Measurements from ENCODE around the gene OR9A2. TPM values are rescaled to one million over a fixed set of nuclear protein-coding genes. Genes with fewer than 3 reads are reported as not detected.

Gene OR9A2
- polyA plus RNA-seq (2011; rRNA removed) (not detected in 2 replicates), polyA minus RNA-seq (2011; rRNA and poly(A)+ RNA removed) (not detected in 2 replicates)

GRCh38 chr7:143027032-143027431 is at the start of gene OR9A2:
Gene OR9A2, minus strand, starts transcription at chr7:143027132. Its CDS starts 0 bp downstream, at chr7:143027132.
- CTCF ChIA-PET = interaction anchor here (0.6 kb wide), 1 partner anchor 173 kb away, joined by 3 read pairs; no protein-coding TSS in a partner anchor
- POLR2A ChIA-PET = no interaction called here
- no peak for DNase-seq (ENCODE audit: low read depth)
- TF ChIP-seq CTCF (IDR thresholded peaks at IDR 0.05; ENCODE audit: insufficient read depth, low read depth, low read length) = no peak
- no peaks in the 10 kb centered on the region for H3K36me3 ChIP-seq (ENCODE audit: control insufficient read depth, insufficient read depth, low read length)
- peaks cover 2% of the 10 kb centered on the region; the same call in 1 of the 2 replicates for H3K27me3 ChIP-seq (ENCODE audit: control insufficient read depth, insufficient read depth, low read length)
- H3K4me3 ChIP-seq (ENCODE audit: low read depth, low read length) = no peak within 1 kb of the TSS

- no peaks in the 10 kb centered on the region for H3K27me3 ChIP-seq (ENCODE audit: control insufficient read depth, insufficient read depth, low read length)
- ChIA-PET POLR2A (no interaction called here), CTCF (interaction anchor here (1.5 kb wide), 1 partner anchor 65 kb away, joined by 3 read pairs; no protein-coding TSS in a partner anchor)
- no peak for DNase-seq (ENCODE audit: low read depth)
- H3K4me3 ChIP-seq (ENCODE audit: low read depth, low read length) = no peak overlapping the region
- no peaks in the 10 kb centered on the region for H3K36me3 ChIP-seq (ENCODE audit: control insufficient read depth, insufficient read depth, low read length)
- no peak for TF ChIP-seq CTCF (IDR thresholded peaks at IDR 0.05; ENCODE audit: insufficient read depth, low read depth, low read length)
Observed at GRCh38 chr7:143074141-143074540, 47.2 kb upstream of the OR9A2 start.

DNA sequence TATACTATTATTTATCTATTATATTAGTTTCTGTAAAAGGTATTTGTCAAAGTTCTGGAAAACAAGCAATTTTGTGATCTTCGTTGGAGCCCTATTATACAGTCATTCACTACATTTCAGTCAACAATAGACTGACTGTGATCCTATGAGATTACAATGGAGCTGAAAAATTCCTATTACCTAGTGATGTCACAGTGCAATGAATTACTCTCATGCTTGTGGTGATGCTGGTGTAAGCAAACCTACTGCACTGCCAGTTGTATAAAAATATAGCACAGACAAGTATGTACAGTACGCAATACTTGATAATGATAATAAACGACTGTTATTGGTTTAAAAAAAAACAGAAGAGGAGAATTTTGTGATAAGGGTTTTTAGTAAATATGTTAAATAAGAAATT is 46.6 kb upstream of the OR9A2 start:
- POLR2A ChIA-PET = no interaction called here
- no peak for DNase-seq (ENCODE audit: low read depth)
- TF ChIP-seq CTCF (IDR thresholded peaks at IDR 0.05; ENCODE audit: insufficient read depth, low read depth, low read length) = no peak
- Histone ChIP-seq H3K27me3 (ENCODE audit: control insufficient read depth, insufficient read depth, low read length) (no peaks in the 10 kb centered on the region), H3K4me3 (ENCODE audit: low read depth, low read length) (no peak overlapping the region), H3K36me3 (ENCODE audit: control insufficient read depth, insufficient read depth, low read length) (no peaks in the 10 kb centered on the region)
- CTCF ChIA-PET = interaction anchor here (1.5 kb wide), 1 partner anchor 64 kb away, joined by 3 read pairs; no protein-coding TSS in a partner anchor

GRCh38 chr7:143069912-143070500 is 43.1 kb upstream of the OR9A2 start:
- no peaks in the 10 kb centered on the region for H3K36me3 ChIP-seq (ENCODE audit: control insufficient read depth, insufficient read depth, low read length)
- no peaks in the 10 kb centered on the region for H3K27me3 ChIP-seq (ENCODE audit: control insufficient read depth, insufficient read depth, low read length)
- TF ChIP-seq CTCF (IDR thresholded peaks at IDR 0.05; ENCODE audit: insufficient read depth, low read depth, low read length) = no peak
- POLR2A ChIA-PET = no interaction called here
- DNase-seq (ENCODE audit: low read depth) = no peak
- CTCF ChIA-PET = interaction anchor here (0.8 to 0.9 kb wide), 2 partner anchors 60 to 145 kb away, joined by 3 to 4 read pairs; no protein-coding TSS in a partner anchor
- no peak overlapping the region for H3K4me3 ChIP-seq (ENCODE audit: low read depth, low read length)

- ChIA-PET CTCF (interaction anchor here (1.1 kb wide), 1 partner anchor 18 kb away, joined by 3 read pairs; no protein-coding TSS in a partner anchor), POLR2A (no interaction called here)
- TF ChIP-seq CTCF (IDR thresholded peaks at IDR 0.05; ENCODE audit: insufficient read depth, low read depth, low read length) = no peak
- no peak overlapping the region for H3K4me3 ChIP-seq (ENCODE audit: low read depth, low read length)
- no peaks in the 10 kb centered on the region for H3K36me3 ChIP-seq (ENCODE audit: control insufficient read depth, insufficient read depth, low read length)
- no peaks in the 10 kb centered on the region for H3K27me3 ChIP-seq (ENCODE audit: control insufficient read depth, insufficient read depth, low read length)
- DNase-seq (ENCODE audit: low read depth) = no peak
Observed at GRCh38 chr7:143068446-143068845, 41.5 kb upstream of the OR9A2 start.

All from BJ (cell line).